ENCODE data around the gene USHBP1.
A peak's percentile ranks its signal among the peaks of the same experiment; 100 is the strongest.

The USHBP1 gene

GRCh38 chr19:17263712-17264640, 569 bp downstream of the USHBP1 start:
- no peak for DNase-seq (ENCODE audit: low read depth in 1 of 2, low spot score in 1 of 2)

- DNase-seq (ENCODE audit: low read depth in 1 of 2, low spot score in 1 of 2) = no peak
These were observed 2.0 kb downstream of the USHBP1 start for GRCh38 chr19:17262557-17262956.

GRCh38 chr19:17260842-17261325, 3.7 kb downstream of the USHBP1 start:
- DNase-seq (ENCODE audit: low read depth in 1 of 2, low spot score in 1 of 2) = peak; percentile 83 to 91

- no peak for DNase-seq (ENCODE audit: low read depth in 1 of 2, low spot score in 1 of 2)
These were observed 4.6 kb downstream of the USHBP1 start for GRCh38 chr19:17259934-17260333.

- DNase-seq (ENCODE audit: low read depth in 1 of 2, low spot score in 1 of 2) = no peak
These were observed 5.3 kb downstream of the USHBP1 start for GRCh38 chr19:17259118-17259780.

GRCh38 chr19:17256130-17256529, 8.4 kb downstream of the USHBP1 start:
- DNase-seq (ENCODE audit: low read depth in 1 of 2, low spot score in 1 of 2) = no peak

GRCh38 chr19:17255150-17255621, 9.4 kb downstream of the USHBP1 start:
- DNase-seq (ENCODE audit: low read depth in 1 of 2, low spot score in 1 of 2) = no peak

GRCh38 chr19:17254636-17255035, 9.9 kb downstream of the USHBP1 start:
- DNase-seq (ENCODE audit: low read depth in 1 of 2, low spot score in 1 of 2) = no peak

- DNase-seq (ENCODE audit: low read depth in 1 of 2, low spot score in 1 of 2) = no peak
These were observed 14.5 kb downstream of the USHBP1 start for GRCh38 chr19:17249887-17250548.

- DNase-seq (ENCODE audit: low read depth in 1 of 2, low spot score in 1 of 2) = no peak
These were observed 16.4 kb downstream of the USHBP1 start for GRCh38 chr19:17248011-17248776.

GRCh38 chr19:17246681-17247425, 17.7 kb downstream of the USHBP1 start:
- no peak for DNase-seq (ENCODE audit: low read depth in 1 of 2, low spot score in 1 of 2)

GRCh38 chr19:17245535-17245984, 19.0 kb downstream of the USHBP1 start, which contains the start of gene NR2F6:
TSS of gene NR2F6 (minus strand) at chr19:17245919. CDS start at chr19:17245220, 699 bp downstream.
- no peak for DNase-seq (ENCODE audit: low read depth in 1 of 2, low spot score in 1 of 2)

GRCh38 chr19:17244618-17245534, 19.7 kb downstream of the USHBP1 start:
- DNase-seq (ENCODE audit: low read depth in 1 of 2, low spot score in 1 of 2) = no peak

GRCh38 chr19:17243830-17244617, 20.5 kb downstream of the USHBP1 start:
- no peak for DNase-seq (ENCODE audit: low read depth in 1 of 2, low spot score in 1 of 2)

GRCh38 chr19:17243211-17243829, 21.2 kb downstream of the USHBP1 start:
- no peak for DNase-seq (ENCODE audit: low read depth in 1 of 2, low spot score in 1 of 2)

GRCh38 chr19:17242431-17243208, 21.9 kb downstream of the USHBP1 start:
- no peak for DNase-seq (ENCODE audit: low read depth in 1 of 2, low spot score in 1 of 2)
